Neural progenitor cell (in vitro differentiated cells): ENCODE results near the gene ABCA1.

ENCODE experiments used
- EZH2 ChIP-seq: fragments of 200-600 bp; sonication (generic); IDR thresholded peaks from 2 replicates; pipeline ENCODE4 v1.6.1; 2017; ENCODE audit warnings: antibody characterized with exemption, mild to moderate bottlenecking, moderate library complexity
- EZH2phosphoT487 ChIP-seq: fragments of 200-600 bp; sonication (generic); IDR thresholded peaks from 2 replicates; pipeline ENCODE4 v1.6.1; 2017; ENCODE audit warnings: antibody characterized with exemption
- TF ChIP-seq, protein P1 (sequence below): fragments of 200-600 bp; sonication (generic); IDR thresholded peaks from 2 replicates; pipeline ENCODE4 v1.5.1; 2017; ENCODE audit warnings: antibody characterized with exemption, mild to moderate bottlenecking

DNA sequence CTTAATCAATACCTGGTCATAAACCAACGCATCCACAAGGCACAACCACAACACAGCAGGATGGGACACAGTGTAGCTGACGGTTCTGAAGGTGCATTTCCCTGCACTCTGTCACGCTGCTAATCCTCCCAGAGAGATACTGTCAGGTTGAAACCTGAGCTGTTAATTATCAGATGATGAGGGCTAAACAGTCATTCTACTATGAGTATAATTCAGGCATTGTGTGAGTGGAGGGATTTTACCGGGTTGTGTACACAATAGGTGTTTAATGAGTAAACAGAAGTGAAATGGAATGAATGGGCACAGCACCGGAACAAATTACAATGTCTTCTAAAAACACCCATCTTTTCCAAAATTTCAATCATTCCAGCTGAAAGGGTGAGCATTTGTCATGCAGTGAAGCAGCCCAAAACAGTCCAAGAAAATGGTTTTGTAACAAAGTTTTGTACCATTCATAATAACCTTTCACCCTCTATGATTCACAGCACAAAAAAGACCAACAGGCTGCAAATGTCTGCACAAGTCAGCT lies 71.5 kb downstream of the ABCA1 start:
- TF ChIP-seq EZH2 (no peak), EZH2phosphoT487 (no peak)
- TF ChIP-seq, protein P1, sequence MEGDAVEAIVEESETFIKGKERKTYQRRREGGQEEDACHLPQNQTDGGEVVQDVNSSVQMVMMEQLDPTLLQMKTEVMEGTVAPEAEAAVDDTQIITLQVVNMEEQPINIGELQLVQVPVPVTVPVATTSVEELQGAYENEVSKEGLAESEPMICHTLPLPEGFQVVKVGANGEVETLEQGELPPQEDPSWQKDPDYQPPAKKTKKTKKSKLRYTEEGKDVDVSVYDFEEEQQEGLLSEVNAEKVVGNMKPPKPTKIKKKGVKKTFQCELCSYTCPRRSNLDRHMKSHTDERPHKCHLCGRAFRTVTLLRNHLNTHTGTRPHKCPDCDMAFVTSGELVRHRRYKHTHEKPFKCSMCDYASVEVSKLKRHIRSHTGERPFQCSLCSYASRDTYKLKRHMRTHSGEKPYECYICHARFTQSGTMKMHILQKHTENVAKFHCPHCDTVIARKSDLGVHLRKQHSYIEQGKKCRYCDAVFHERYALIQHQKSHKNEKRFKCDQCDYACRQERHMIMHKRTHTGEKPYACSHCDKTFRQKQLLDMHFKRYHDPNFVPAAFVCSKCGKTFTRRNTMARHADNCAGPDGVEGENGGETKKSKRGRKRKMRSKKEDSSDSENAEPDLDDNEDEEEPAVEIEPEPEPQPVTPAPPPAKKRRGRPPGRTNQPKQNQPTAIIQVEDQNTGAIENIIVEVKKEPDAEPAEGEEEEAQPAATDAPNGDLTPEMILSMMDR, result no peak
